Pancreas (tissue), 10 donors: Measurements from ENCODE around the gene JMJD8. TPM values are rescaled to one million over a fixed set of nuclear protein-coding genes. Genes with fewer than 3 reads are reported as not detected.

ENCODE experiments used
- ATAC-seq, 4 donors: fragments of 200-7000 bp; cut with Tn5 transposase; one replicate each; pipeline versions ENCODE4 v1.8.0 to v1.9.1; 2020; ENCODE audit warnings: mild to moderate bottlenecking in 4 of 4, moderate library complexity in 4 of 4
- DNase-seq, 6 donors: peaks; one replicate each; pipeline ENCODE4 v3.0.0-alpha.2; 2020
- FAIRE-seq: peaks from 2 replicates; lab custom pipeline; 2012; peaks lifted over from hg19 to GRCh38; lab: Jason Lieb, UNC
- H3K27ac ChIP-seq, 4 donors: fragments of 200-600 bp; sonication (generic); 1 replicate in 3 of 4; 2 replicates in 1 of 4; pipeline versions ENCODE4 v1.5.0 to v1.8.0; 2020
- H3K27me3 ChIP-seq, 4 donors: fragments of 200-600 bp; one replicate each; pipeline ENCODE4 v1.8.0; 2021
- H3K36me3 ChIP-seq, 3 donors: fragments of 200-600 bp; sonication (generic) in 1 of 3; one replicate each; pipeline versions ENCODE4 v1.5.0 to v1.8.0; 2020 to 2021
- H3K4me1 ChIP-seq, 3 donors: fragments of 200-600 bp; one replicate each; pipeline ENCODE4 v1.8.0; 2021
- H3K4me3 ChIP-seq, 4 donors: fragments of 200-600 bp; sonication (generic) in 2 of 4; one replicate each; pipeline versions ENCODE4 v1.5.0 to v1.8.0; 2020 to 2021
- H3K9me3 ChIP-seq, 4 donors: fragments of 200-600 bp; one replicate each; pipeline ENCODE4 v1.8.0; 2021
- CTCF ChIP-seq, 4 donors: fragments of 200-600 bp; sonication (generic) in 3 of 4; IDR thresholded peaks; one replicate each; pipeline versions ENCODE4 v1.5.0 to v1.8.0; 2021; ENCODE audit warnings: antibody characterized with exemption in 4 of 4
- WGBS, 2 donors: extraction: QIAGEN DNeasy Blood & Tissue Kit; methylation state at CpG; one replicate each; pipeline ENCODE4 v1.1.7; 2013; 5-methylcytosine and 5-hydroxymethylcytosine counted together
- intact Hi-C, 3 donors: fragments of 100-400 bp; cut with DNase I; formaldehyde crosslinking; loops; one replicate each; pipeline versions ENCODE4 v1.11.1 to v1.14.2; 2022
- polyA plus RNA-seq, 2 donors: library from polyadenylated mRNA; stranded (reverse); fragments of 200-250 nt; gene quantifications; one replicate each; pipeline ENCODE4 v1.2.3, GENCODE V29; 2013
- total RNA-seq, 6 donors: library from RNA; stranded (reverse); fragmentation: NEBNext Ultra II Directional in 4 of 6; extraction: Animal tissue kit (Norgen Biotek cat#: 25700) in 4 of 6; gene quantifications; one replicate each; pipeline versions ENCODE4 v1.2.1 to v1.2.4, GENCODE V29; 2021 to 2023
- donor health status: healthy with polysubstance abuse.
- donor health status: DM: no; HTN: no; CAD: no; lungs with moderate emphysema.
- donor health status: DM: no; HTN: no; CAD: no.
- donor health status: control.
- donor health status: control.
- donor health status: Bipolar disorder and iron deficiency.
- donor health status: DM: yes; HTN: yes; CAD: no.
- donor health status: DM: no; HTN: no; CAD: no.
- donor health status: DM: no; HTN: no; CAD: no.
- donor health status: DM: yes; HTN: yes; CAD: no.

Gene JMJD8
- total and polyA plus RNA-seq, 8 donors: 25.0 to 50.2 (median 34.2) TPM

GRCh38 chr16:662597-662996 is 21.5 kb downstream of the JMJD8 start:
- TF ChIP-seq CTCF (IDR thresholded peaks at IDR 0.05): no peak
- no peak overlapping the region for H3K4me3 ChIP-seq
- no peaks in the 10 kb centered on the region for H3K36me3 ChIP-seq
- no peak for DNase-seq
- no peak overlapping the region for H3K27ac ChIP-seq
- intact Hi-C loops: loop anchor here in 1 of 3 donors (5.0 kb wide), 1 partner anchor 85 kb away; no protein-coding TSS in a partner anchor
- H3K27me3 ChIP-seq: no peaks in the 10 kb centered on the region
- WGBS, 2 donors: 90 to 92% methylated on average over 20 to 21 of the region's 21 CpGs
- H3K4me1 ChIP-seq: peaks cover 6 to 8% (median 7%) of the 10 kb centered on the region in 3 donors
- H3K9me3 ChIP-seq: no peaks in the 10 kb centered on the region
- no peak for ATAC-seq
- no peak for FAIRE-seq

GRCh38 chr16:662095-662494 is 22.0 kb downstream of the JMJD8 start:
- FAIRE-seq: no peak

GRCh38 chr16:661184-661821 is 22.8 kb downstream of the JMJD8 start:
- no peaks in the 10 kb centered on the region for H3K9me3 ChIP-seq
- H3K4me3 ChIP-seq: peak overlapping the region in 1 of 4 donors; percentile 9
- no peaks in the 10 kb centered on the region for H3K36me3 ChIP-seq
- H3K27me3 ChIP-seq: no peaks in the 10 kb centered on the region
- DNase-seq: peak in 2 of 6 donors; percentile 71 to 87
- no peak for TF ChIP-seq CTCF (IDR thresholded peaks at IDR 0.05)
- no peak for FAIRE-seq
- peaks cover 5 to 7% (median 5%) of the 10 kb centered on the region in 3 donors for H3K4me1 ChIP-seq
- H3K27ac ChIP-seq: peak overlapping the region; percentile 55 to 64 (median 62)
- intact Hi-C loops: loop anchor here in 1 of 3 donors (5.0 kb wide), 1 partner anchor 84 kb away; no protein-coding TSS in a partner anchor
- ATAC-seq: peak; percentile 1 to 12 (median 8)
- 25 to 33% methylated on average over 34 to 35 of the region's 35 CpGs for WGBS, 2 donors

More at GRCh38 chr16:662095-662494, 22.0 kb downstream of the JMJD8 start:
- no peaks in the 10 kb centered on the region for H3K27me3 ChIP-seq
- intact Hi-C loops: loop anchor here in 1 of 3 donors (5.0 kb wide), 1 partner anchor 85 kb away; no protein-coding TSS in a partner anchor
- H3K4me3 ChIP-seq: no peak overlapping the region
- H3K9me3 ChIP-seq: no peaks in the 10 kb centered on the region
- no peak for TF ChIP-seq CTCF (IDR thresholded peaks at IDR 0.05)
- ATAC-seq (no peak), DNase-seq (peak in 1 of 6 donors; percentile 82)
- H3K36me3 ChIP-seq: no peaks in the 10 kb centered on the region
- H3K4me1 ChIP-seq: peaks cover 5 to 7% (median 5%) of the 10 kb centered on the region in 3 donors
- 90 to 94% methylated on average over 19 of the region's 19 CpGs for WGBS, 2 donors
- H3K27ac ChIP-seq: no peak overlapping the region

- Histone ChIP-seq H3K9me3 (no peaks in the 10 kb centered on the region), H3K27ac (peak overlapping the region; percentile 60 to 72 (median 63)), H3K27me3 (no peaks in the 10 kb centered on the region), H3K4me3 (peak overlapping the region in 2 of 4 donors; percentile 9 to 19), H3K36me3 (no peaks in the 10 kb centered on the region), H3K4me1 (peaks cover 5 to 7% (median 5%) of the 10 kb centered on the region in 3 donors)
- FAIRE-seq: no peak
- intact Hi-C loops: loop anchor here in 1 of 3 donors (5.0 kb wide), 1 partner anchor 83 kb away; no protein-coding TSS in a partner anchor
- 8 to 14% methylated on average over 27 to 38 of the region's 43 CpGs for WGBS, 2 donors
- peak in 5 of 6 donors; percentile 92 to 98 (median 95) for DNase-seq
- TF ChIP-seq CTCF (IDR thresholded peaks at IDR 0.05): peak; percentile 35 to 64 (median 48)
- peak; percentile 82 to 90 (median 88) for ATAC-seq
These were observed 23.5 kb downstream of the JMJD8 start for GRCh38 chr16:660459-661183.
